Measurements from ENCODE around the gene ROR2. TPM values are rescaled to one million over a fixed set of nuclear protein-coding genes. Genes with fewer than 3 reads are reported as not detected.

The ROR2 gene
- total and polyA plus RNA-seq, 2 of the 13 experiments (the other 11 are each of a cell fraction or from before 2014, with no cell fraction given) = not detected

DNA sequence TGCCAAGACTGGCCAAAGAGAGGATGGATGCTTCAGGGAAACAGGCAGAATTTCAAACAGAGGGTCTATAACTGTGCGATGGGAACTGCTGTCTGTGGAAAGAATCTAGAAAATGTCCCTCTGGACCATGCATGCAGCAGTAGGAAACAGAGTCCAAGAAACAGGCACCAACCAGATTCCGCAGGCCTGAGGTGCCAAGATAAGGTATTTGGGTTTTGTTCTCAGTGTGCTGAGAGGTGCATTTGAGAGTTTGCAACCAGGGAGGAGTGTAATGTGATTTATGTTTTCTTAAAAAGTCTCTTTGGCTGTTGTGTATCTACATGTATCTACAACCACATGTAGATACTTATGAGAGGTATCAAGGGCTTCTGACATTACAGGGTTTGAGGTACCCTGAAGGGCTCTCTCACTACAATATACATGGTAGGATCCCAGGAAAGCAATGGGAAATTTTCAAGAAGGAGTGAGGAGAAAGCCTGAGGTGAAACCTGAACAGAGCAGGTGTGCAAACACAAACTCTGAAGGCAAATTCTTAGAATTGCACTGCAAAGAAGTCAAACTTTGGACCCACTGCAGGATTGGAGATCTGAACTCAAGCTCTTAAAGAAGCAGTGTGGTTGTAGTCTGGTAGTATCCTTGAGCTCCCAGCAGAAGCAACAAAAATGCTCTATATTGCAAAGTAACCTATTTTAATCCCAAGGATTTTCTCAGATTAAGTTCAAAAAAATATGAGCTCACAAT, 343.6 kb downstream of the ROR2 start (continued):
- no peak for TF ChIP-seq ZNF850 (CRISPR knock-in tag; conservative IDR thresholded peaks at IDR 0.05)
- TF ChIP-seq FLYWCH1 (CRISPR knock-in tag; IDR thresholded peaks at IDR 0.05) = no peak
- TF ChIP-seq, protein P1, sequence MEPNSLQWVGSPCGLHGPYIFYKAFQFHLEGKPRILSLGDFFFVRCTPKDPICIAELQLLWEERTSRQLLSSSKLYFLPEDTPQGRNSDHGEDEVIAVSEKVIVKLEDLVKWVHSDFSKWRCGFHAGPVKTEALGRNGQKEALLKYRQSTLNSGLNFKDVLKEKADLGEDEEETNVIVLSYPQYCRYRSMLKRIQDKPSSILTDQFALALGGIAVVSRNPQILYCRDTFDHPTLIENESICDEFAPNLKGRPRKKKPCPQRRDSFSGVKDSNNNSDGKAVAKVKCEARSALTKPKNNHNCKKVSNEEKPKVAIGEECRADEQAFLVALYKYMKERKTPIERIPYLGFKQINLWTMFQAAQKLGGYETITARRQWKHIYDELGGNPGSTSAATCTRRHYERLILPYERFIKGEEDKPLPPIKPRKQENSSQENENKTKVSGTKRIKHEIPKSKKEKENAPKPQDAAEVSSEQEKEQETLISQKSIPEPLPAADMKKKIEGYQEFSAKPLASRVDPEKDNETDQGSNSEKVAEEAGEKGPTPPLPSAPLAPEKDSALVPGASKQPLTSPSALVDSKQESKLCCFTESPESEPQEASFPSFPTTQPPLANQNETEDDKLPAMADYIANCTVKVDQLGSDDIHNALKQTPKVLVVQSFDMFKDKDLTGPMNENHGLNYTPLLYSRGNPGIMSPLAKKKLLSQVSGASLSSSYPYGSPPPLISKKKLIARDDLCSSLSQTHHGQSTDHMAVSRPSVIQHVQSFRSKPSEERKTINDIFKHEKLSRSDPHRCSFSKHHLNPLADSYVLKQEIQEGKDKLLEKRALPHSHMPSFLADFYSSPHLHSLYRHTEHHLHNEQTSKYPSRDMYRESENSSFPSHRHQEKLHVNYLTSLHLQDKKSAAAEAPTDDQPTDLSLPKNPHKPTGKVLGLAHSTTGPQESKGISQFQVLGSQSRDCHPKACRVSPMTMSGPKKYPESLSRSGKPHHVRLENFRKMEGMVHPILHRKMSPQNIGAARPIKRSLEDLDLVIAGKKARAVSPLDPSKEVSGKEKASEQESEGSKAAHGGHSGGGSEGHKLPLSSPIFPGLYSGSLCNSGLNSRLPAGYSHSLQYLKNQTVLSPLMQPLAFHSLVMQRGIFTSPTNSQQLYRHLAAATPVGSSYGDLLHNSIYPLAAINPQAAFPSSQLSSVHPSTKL (CRISPR knock-in tag; IDR thresholded peaks at IDR 0.05) = no peak
- no peak for TF ChIP-seq KDM6A (CRISPR knock-in tag; IDR thresholded peaks at IDR 0.05; ENCODE audit: low read depth)
- TF ChIP-seq ZNF574 (CRISPR knock-in tag; IDR thresholded peaks at IDR 0.05) = no peak
- TF ChIP-seq ZMYM2 (CRISPR knock-in tag; IDR thresholded peaks at IDR 0.05) = no peak
- TF ChIP-seq SIN3B (IDR thresholded peaks at IDR 0.05; ENCODE audit: low read length) = no peak
- no peak for TF ChIP-seq ZFP37 (CRISPR knock-in tag; IDR thresholded peaks at IDR 0.05; ENCODE audit: borderline replicate concordance)
- no peak for TF ChIP-seq HOXA5 (CRISPR knock-in tag; IDR thresholded peaks at IDR 0.05)
- TF ChIP-seq MLX (CRISPR knock-in tag; IDR thresholded peaks at IDR 0.05) = no peak
